HG02642 (cell line): ENCODE measurements around the gene CMTM7.
"Not testable (repeated sequence)": the region's sequence is repeated elsewhere in the genome, so short reads cannot be mapped to it uniquely, and the experiment has no call there.

ENCODE experiments used
- ATAC-seq: cut with Tn5 transposase; IDR thresholded peaks from one replicate; pipeline ENCODE4 v1.9.1; 2021; ENCODE audit warnings: mild to moderate bottlenecking; ENCODE audit not compliant: unreplicated experiment, poor library complexity

Gene CMTM7

DNA sequence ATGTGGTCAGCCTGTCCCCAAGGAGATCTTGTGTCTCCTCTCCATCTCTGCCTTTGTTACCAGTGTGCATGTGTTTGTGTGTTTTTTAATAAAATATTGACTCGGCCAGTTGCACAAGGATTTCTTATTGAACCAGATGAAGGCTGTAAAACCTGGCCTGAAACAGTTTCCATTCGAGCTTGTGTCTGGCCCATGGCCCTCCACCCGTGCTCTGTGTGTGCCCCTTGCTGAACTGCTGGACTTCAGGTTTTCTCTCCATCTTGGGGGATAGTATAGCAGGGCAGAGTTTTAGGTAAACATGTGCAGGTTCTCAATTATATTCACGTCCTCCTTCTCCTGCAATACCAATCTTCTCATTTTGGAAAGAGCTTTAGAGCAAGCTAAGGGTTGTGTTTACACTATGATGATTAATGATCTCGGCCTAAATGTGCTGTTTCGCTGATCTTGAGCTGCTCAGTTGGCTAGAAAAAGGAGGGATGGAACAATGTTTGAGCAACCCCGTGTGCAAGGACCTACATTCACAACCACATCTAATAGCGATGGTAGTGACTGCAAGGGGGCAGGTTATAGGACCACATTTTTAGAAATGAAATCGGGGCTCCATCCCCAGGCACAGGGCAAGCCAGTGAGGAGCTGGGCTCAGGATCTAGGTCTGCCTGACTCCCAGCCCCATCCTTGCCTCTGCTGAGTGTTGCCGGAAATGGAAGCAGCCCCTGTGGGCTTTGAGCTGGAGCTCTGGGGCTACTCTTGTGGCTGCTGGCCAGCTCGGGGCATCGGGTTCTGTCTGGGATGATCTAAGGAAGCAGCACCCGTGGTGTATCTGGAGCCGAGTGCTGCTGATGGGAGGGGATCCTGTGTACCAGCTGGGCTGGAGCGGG, 63.3 kb downstream of the CMTM7 start:
- ATAC-seq, result no peak

DNA sequence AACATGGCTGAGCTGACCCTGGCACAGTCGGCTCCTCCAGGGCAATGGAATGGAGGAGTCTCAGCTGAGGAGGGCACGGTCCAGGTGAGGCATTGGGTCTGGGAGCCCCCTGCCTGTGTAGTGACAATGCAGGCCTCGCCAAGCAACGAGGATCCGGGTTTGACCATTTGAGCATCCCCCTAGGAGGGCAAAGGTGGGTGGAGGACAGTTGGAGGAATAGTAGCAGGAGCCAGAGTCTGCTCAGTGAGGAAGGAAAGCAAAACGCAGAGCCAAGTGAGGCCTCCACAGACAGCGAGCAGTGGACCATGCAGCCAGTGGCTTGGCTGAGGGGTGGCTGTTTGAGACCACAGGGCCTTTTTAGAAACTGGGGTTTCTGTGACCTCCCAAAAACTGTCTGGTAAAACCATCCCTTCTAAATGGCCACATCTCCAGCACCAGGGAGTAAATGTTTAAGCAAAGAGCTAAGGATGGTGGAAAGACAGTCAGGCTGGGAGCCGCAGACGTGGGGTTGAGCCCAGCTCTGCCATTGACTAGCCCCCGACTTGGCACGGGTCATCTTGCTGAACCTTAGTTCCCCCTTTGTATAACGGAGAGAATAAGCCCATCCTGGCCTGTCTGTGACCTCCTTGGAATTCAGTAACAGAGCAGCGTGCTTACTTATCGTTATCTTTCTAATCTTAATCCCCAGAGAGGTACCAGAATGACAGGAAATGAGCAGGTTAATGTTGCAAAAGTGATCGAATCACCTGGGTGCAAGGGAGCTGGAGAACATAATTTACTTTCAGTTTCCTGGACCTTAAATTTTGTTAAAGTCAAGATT, 64.2 kb downstream of the CMTM7 start:
- no peak for ATAC-seq

DNA sequence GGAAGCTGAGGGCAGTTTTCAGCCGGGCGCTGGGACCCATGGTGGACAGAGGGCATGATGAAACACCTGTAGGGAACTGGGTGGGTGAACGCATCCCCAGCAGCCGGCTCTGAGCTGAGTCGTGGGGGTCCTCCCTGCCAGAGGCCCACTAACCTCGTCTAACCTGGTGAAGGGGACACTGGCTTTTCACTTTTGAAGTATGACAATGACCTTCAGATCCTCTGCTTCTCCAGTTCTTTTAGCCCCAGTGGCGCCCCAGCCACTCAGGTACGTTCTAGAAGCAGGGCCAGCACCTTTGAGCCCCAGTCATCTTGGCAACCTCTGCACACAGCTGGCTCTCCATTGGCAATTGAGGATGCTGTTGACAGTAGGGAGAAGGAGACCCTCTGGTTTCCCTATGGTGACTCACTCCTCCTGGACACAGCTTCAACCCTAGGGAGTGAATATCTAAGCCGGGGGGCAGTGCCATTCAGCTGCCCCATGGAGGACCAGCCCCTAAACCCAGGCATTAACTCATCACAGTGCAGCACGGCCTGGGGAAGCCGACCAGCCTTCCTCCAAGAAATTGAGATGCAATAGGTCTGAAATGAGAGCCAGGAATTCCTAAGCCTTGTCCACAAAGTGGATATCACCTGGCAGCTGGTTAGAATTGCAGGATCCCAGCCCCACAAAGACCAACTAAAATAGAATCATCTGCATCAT, 64.9 kb downstream of the CMTM7 start:
- ATAC-seq, result no peak

DNA sequence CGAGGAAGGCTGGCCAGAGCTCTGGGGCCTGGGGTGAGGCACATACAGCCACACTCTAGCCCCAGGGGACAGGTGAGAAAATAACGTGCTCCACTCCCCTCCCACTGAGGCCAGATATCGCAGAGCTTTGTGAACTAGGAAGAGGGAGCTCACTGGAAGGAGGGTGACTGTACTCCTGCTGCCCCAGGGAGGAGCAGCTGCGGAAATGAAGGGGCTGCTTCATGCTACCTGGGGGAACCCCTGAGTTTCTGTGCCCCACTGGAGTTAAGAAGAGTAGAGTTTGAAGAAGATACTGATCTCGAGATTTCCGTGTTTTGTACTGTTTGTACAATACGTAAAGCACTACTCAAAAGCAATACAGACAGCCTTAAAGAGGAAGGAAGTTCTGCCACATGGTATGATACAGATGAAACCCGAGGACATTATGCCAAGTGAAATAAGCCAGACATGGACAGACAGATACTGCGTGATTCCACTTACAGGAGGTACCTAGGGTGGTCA, 66.4 kb downstream of the CMTM7 start:
- ATAC-seq, result peak; percentile 42

DNA sequence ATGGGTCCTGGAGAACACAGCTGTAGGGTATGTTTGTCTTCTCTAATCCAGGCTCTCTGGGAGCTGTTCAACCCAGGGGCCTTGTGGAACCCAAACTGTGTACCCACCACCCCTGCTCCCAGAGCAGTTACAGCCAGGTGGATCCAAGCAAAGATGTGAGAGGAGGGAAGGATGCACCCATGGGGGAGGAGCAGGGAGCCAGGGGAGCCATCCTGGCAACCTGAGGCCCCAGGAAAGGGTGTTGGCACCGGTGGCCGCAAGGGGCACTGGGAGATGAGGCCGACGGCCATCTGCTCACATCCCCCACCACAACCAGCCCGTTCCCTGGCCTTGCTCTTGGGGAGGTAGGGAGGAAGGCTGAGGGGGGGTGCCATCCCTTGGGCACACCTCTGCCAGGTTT, 67.8 kb downstream of the CMTM7 start:
- ATAC-seq, result no peak

DNA sequence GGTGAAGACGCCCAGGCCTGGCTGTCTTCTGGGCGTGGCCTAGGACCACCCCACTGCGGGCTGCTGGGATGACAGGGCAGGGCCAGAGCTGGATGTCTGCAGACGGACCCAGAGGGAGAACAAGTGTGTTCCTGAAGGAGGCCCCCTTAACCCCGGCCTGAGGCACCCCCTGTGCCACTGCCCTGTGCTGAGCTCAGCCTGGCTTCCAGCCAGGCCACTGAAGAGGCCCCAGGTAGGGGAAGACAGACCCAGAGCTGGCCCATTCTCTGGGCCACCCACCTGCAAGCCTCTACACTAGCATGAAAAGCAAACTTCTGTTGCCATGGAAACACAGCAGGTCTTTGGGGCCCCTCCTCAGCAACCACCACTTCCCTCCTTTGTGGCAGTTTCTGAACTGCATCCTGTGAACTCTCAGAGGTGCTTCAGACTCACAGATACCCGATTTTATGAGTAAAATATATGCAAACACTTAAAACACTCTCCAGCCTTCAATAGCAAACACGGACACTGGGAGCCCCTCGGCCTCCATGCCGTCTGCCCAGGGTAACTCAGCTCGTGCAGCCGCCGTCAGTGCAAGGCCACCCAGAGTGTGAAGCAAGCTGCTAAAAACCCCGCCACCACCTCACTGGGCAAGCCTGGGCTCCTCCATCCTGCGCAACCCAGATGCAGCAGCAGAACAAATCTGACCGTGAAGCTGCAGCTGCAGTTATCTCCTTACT, 68.5 kb downstream of the CMTM7 start:
- ATAC-seq, result peak; percentile 80

DNA sequence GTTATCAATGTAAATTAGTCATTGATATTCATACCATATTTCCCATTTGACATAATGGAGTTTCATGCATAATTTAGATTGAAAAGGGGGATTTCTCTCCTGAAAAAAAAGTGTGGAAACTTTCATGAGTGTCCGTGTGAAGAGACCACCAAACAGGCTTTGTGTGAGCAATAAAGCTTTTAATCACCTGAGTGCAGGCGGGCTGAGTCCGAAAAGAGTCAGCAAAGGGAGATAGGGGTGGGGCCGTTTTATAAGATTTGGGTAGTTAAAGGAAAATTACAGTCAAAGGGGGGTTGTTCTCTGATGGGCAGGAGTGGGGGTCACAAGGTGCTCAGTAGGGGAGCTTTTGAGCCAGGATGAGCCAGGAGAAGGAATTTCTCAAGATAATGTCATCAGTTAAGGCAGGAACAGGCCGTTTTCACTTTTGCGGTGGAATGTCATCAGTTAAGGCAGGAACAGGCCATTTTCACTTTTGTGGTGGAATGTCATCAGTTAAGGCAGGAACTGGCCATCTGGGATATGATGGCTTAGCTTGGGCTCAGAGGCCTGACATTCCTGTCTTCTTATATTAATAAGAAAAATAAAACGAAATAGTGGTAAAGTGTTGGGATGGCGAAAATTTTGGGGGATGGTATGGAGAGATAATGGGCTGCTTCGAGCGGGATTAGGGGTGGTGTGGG, 69.3 kb downstream of the CMTM7 start:
- ATAC-seq, result not testable (repeated sequence)

DNA sequence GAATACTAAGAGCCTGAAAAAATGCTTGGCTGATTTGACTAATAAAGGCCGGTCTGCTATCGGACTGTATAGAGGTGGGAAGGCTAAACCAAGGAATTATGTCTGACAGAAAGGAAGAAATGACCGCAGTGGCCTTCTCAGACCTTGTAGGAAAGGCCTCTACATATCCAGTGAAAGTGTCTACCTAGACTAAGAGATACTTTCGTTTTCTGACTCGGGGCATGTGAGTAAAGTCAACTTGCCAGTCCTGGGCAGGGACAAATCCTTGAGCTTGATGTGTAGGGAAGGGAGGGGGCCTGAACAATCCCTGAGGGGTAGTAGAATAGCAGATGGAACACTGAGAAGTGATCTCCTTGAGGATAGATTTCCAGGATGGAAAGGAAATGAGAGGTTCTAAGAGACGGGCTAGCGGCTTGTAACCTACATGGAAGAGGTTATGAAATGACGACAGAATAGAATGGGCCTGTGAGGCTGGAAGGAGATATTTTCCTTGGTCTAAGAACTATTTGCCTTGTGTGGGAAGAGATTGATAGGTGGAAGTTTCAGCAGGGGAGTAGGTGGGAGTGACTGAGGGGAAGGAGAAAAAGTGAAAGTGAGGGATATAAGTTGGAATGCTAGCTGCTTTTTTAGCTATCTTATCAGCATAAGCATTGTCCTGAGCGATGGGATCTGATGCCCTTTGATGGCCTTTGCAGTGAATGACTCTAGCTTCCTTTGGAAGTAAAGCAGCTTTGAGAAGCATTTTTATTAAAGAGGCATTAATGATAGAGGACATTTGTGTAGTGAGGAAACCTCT, 70.7 kb downstream of the CMTM7 start:
- not testable (repeated sequence) for ATAC-seq

DNA sequence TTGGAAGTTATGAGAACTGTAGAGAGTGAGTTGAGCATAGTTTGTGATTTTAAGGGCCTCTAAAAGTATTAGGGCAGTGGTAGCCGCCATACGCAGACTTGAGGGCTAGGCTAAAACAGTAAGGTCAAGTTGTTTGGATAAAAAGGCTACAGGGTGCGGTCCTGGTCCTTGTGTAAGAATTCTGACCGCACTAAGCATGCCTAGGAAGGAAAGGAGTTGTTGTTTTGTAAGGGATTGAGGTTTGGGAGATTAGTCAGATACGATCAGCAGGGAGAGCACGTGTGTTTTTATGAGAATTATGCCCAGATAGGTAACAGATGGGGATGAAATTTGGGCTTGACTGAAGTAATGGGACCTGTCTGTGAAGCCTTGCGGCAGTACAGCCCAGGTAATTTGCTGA, 71.8 kb downstream of the CMTM7 start:
- ATAC-seq, result not testable (repeated sequence)

DNA sequence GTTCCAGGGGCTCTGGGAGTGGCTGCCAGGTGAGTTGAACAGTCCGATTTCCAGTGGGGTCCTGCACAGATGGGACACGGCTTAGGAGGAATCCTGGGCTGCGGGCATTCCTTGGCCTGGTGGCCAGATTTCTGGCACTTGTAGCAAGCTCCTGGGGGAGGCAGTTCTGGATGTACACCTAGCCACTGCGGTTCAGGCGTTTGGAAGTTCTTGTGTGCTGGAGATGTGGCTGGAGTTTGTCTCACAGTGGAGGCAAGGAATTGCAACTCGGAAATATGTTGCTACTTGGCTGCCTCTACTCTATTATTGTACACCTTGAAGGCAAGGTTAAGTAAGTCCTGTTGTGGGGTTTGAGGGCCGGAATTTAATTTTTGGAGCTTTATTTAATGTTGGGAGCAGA, 73.1 kb downstream of the CMTM7 start:
- not testable (repeated sequence) for ATAC-seq

DNA sequence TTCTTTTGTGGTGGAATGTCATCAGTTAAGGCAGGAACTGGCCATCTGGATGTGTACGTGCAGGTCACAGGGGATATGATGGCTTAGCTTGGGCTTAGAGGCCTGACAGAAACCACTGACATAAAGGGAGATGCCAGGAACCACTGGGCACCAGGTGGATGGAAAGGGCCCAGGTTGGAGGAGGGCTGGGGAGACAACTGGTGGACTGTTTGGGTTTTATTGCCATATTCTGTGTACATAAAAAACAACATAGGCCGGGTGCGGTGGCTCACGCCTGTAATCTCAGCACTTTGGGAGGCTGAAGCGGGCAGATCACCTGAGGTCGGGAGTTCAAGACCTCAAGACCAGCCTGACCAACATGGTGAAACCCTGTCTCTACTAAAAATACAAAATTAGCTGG, 75.2 kb downstream of the CMTM7 start:
- not testable (repeated sequence) for ATAC-seq

DNA sequence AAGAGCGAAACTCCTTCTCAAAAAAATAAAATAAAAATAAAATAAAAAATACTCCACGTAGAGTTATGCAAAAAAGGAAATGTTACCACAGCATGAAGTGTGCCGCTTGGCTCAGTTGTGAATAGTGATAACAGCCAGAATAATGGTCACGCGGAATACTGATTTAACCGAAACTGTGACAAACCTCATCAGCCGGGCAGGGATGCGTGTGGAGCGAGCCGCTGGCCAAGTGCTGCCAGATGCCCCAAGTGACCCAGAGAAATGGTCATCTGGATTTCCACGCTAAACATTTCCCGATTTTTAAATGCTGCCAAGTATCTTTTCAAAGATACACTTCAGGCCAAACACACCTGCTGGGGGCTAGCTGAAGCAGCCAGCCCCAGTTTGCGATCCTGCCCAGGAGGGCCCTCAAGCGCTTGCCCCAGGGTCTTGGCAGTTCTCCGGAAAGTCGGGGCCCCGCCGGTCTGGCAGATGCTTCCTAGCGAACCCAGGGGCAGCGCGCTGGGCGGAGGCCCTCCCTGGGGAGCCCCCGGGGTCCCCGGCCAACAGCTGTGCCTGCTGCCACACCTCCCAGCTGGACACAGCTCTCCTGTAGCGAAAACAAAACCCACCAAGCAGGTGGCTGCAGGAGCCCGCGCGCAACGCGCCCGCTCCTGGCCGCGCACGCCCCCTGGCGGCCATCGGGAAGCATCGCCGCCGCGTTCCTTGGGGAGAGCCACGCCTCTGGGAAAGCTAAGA, 75.8 kb downstream of the CMTM7 start:
- ATAC-seq, result peak; percentile 86

DNA sequence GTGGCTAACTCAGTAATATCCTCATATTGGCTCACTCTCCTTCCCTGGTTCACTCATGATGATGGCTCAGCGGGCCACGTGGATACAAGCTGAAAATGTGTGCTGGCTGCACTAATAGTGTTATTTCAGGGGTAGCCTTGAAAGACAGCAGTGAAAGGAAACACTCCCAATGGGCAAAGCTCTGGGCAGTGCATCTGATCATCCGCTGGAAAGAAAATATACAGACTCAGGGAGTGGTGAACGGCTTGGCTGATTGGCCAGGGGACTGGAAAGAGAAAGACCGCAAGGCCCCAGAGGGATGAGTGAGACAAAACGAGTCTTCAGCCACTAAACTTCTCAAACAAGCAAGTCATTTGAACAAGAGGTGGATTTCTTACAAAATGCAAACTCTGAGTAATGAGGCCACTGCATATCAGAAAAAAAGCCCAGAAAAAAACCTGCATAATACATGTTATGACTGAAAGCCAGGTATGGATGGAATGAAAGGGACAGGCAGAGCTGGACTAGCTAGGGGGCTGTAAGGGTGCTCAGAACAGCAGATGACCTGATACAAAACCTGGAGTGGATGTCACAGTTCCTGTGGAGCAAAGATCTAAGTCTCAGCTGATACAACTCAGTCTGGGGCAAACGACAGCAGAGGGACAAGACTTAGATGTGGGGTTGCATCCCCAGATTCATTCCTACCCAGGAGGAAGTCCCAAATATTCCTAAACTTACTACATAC, 77.7 kb downstream of the CMTM7 start:
- peak; percentile 16 for ATAC-seq

DNA sequence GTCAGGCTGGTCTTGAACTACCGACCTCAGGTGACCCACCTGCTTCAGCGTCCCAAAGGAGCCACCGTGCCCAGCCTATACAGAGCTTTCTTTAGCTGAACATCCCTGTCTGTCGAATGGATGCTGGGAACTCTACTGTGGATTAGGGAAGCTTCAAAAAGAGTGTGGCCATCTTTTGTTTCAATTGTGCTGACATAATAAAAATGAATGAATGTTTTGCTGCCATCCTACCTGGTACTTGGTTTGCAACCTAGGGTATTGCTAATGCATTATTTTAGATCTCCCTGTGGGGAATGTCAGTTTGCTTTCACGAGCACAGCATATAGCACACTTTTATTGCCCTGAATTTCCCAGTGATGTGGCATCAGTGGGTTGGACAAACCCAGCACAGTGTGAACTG, 78.7 kb downstream of the CMTM7 start:
- no peak for ATAC-seq

DNA sequence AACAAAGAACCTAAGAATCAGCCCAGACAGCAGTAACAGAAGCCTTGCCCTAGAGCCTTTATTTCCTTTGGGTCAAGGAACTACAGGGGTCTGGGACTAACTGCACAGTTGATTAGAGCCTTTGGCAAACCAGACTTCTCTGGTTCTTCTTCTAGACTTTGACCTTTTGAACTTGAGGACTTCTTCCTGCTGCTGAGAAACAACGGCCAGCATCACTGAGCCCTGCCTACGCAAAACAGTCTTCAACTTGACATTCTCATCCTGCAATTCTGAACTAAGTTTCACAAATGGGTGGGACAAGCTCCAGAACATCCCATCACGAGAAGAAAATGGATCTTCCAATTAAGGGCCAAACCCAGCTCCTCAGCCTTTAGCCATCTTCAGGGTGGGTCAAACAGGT, 79.6 kb downstream of the CMTM7 start:
- no peak for ATAC-seq

DNA sequence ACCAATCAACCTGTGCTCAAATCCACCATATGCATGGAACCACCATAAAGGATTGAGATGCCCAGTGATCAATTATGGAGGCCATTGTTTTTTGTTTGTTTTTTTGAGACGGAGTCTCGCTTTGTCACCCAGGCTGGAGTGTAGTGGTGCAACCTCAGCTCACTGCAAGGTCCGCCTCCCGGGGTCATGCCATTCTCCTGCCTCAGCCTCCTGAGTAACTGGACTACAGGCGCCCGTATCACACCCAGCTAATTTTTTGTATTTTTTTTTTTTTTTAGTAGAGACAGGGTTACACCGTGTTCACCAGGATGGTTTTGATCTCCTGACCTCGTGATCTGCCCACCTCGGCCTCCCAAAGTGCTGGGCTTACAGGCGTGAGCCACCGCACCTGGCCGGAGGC, 80.5 kb downstream of the CMTM7 start:
- not testable (repeated sequence) for ATAC-seq

DNA sequence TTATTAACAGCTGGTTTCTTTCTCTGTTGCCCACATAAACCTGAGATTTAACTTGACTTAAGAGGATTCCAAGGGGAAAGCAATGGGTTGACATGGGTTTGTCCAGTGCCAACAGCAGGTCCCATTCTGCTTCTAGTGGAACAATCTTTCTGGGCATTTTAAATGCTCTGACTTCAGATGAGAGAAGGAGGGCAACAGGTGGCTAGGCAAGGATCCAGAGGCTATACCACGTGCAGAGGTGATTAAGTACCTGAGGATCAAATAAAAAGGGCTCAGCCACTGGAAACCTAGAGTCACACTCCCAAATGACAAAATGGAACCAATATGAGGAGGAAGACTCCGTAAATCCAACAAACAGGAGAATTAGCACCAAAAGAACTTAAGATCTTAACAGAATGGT, 82.5 kb downstream of the CMTM7 start:
- no peak for ATAC-seq
